ENCODE measurements around the gene NEGR1.

Gene NEGR1

GRCh38 chr1:71687376-71687775 lies 595.0 kb downstream of the NEGR1 start:
- no peak for DNase-seq (ENCODE audit: low spot score)

- no peak for DNase-seq (ENCODE audit: low spot score)
Measured at GRCh38 chr1:71676979-71677925, 605.1 kb downstream of the NEGR1 start.

GRCh38 chr1:71668065-71668464 lies 614.3 kb downstream of the NEGR1 start:
- no peak for DNase-seq (ENCODE audit: low spot score)

- peak; percentile 7 for DNase-seq (ENCODE audit: low spot score)
Measured at GRCh38 chr1:71667216-71667615, 615.1 kb downstream of the NEGR1 start.

GRCh38 chr1:71666609-71667008 lies 615.7 kb downstream of the NEGR1 start:
- no peak for DNase-seq (ENCODE audit: low spot score)

GRCh38 chr1:71660411-71660810 lies 621.9 kb downstream of the NEGR1 start:
- no peak for DNase-seq (ENCODE audit: low spot score)

GRCh38 chr1:71657891-71658679 lies 624.3 kb downstream of the NEGR1 start:
- no peak for DNase-seq (ENCODE audit: low spot score)

GRCh38 chr1:71656902-71657301 lies 625.4 kb downstream of the NEGR1 start:
- no peak for DNase-seq (ENCODE audit: low spot score)

- no peak for DNase-seq (ENCODE audit: low spot score)
Measured at GRCh38 chr1:71655604-71656003, 626.7 kb downstream of the NEGR1 start.

GRCh38 chr1:71653952-71654351 lies 628.4 kb downstream of the NEGR1 start:
- no peak for DNase-seq (ENCODE audit: low spot score)

GRCh38 chr1:71651214-71651613 lies 631.1 kb downstream of the NEGR1 start:
- no peak for DNase-seq (ENCODE audit: low spot score)

- DNase-seq (ENCODE audit: low spot score), result no peak
Measured at GRCh38 chr1:71650119-71650518, 632.2 kb downstream of the NEGR1 start.

- no peak for DNase-seq (ENCODE audit: low spot score)
Measured at GRCh38 chr1:71649608-71650007, 632.7 kb downstream of the NEGR1 start.

- DNase-seq (ENCODE audit: low spot score), result no peak
Measured at GRCh38 chr1:71647513-71648300, 634.6 kb downstream of the NEGR1 start.

- no peak for DNase-seq (ENCODE audit: low spot score)
Measured at GRCh38 chr1:71645015-71645414, 637.3 kb downstream of the NEGR1 start.

GRCh38 chr1:71641903-71642302 lies 640.4 kb downstream of the NEGR1 start:
- DNase-seq (ENCODE audit: low spot score), result no peak

GRCh38 chr1:71640998-71641397 lies 641.3 kb downstream of the NEGR1 start:
- DNase-seq (ENCODE audit: low spot score), result no peak

GRCh38 chr1:71640116-71640515 lies 642.2 kb downstream of the NEGR1 start:
- DNase-seq (ENCODE audit: low spot score), result peak; percentile 1

- no peak for DNase-seq (ENCODE audit: low spot score)
Measured at GRCh38 chr1:71638081-71638766, 644.1 kb downstream of the NEGR1 start.

- DNase-seq (ENCODE audit: low spot score), result no peak
Measured at GRCh38 chr1:71635568-71635967, 646.8 kb downstream of the NEGR1 start.

GRCh38 chr1:71634159-71634558 lies 648.2 kb downstream of the NEGR1 start:
- DNase-seq (ENCODE audit: low spot score), result no peak

GRCh38 chr1:71630073-71630472 lies 652.3 kb downstream of the NEGR1 start:
- no peak for DNase-seq (ENCODE audit: low spot score)
